ENCODE data around the gene CABP5. TPM values are rescaled to one million over a fixed set of nuclear protein-coding genes. Genes with fewer than 3 reads are reported as not detected.

CABP5 gene
- total and polyA plus RNA-seq, 2 donors (not counting 1 experiment from before 2014, with no cell fraction given) = not detected

GRCh38 chr19:48030073-48030472, 13.8 kb downstream of the CABP5 start:
- Histone ChIP-seq H3K36me3 (ENCODE audit: control insufficient read depth, insufficient read depth, low read length) (no peaks in the 10 kb centered on the region), H3K4me1 (ENCODE audit: control insufficient read depth, extremely low read depth, insufficient read depth, low read length) (no peaks in the 10 kb centered on the region), H3K9me3 (ENCODE audit: control insufficient read depth, insufficient read depth, low read depth, low read length) (no peaks in the 10 kb centered on the region), H3K4me2 (ENCODE audit: extremely low read depth, insufficient read depth, low read length) (no peak overlapping the region), H3K4me3 (replicated peaks in 1 of 4; ENCODE audit: control extremely low read depth in 1 of 4, insufficient read depth in 1 of 4, low read depth in 3 of 4, low read length in 4 of 4) (no peak overlapping the region), H4K20me1 (ENCODE audit: control insufficient read depth, extremely low read depth, insufficient read depth, low read length) (no peaks in the 10 kb centered on the region), H2AFZ (ENCODE audit: low read length) (no peak overlapping the region), H3K79me2 (ENCODE audit: control insufficient read depth, insufficient read depth, low read length) (no peaks in the 10 kb centered on the region), H3K27ac (ENCODE audit: insufficient read depth, low read length) (no peak overlapping the region), H3K9ac (ENCODE audit: insufficient read depth, low read length) (no peak overlapping the region), H3K27me3 (ENCODE audit: control insufficient read depth, insufficient read depth, low read length) (no peaks in the 10 kb centered on the region)
- DNase-seq (ENCODE audit: low read depth in 2 of 2) = no peak
- TF ChIP-seq EZH2 (IDR thresholded peaks at IDR 0.05; ENCODE audit: low read length, missing control alignments) (no peak), CTCF (conservative IDR thresholded peaks at IDR 0.05 in 1 of 2, IDR thresholded peaks at IDR 0.05 in 1 of 2; ENCODE audit: low read depth in 1 of 2, low read length in 2 of 2) (no peak)

GRCh38 chr19:48029431-48029830, 14.4 kb downstream of the CABP5 start:
- Histone ChIP-seq H3K36me3 (ENCODE audit: control insufficient read depth, insufficient read depth, low read length) (no peaks in the 10 kb centered on the region), H2AFZ (ENCODE audit: low read length) (no peak overlapping the region), H3K4me2 (ENCODE audit: extremely low read depth, insufficient read depth, low read length) (no peak overlapping the region), H3K9ac (ENCODE audit: insufficient read depth, low read length) (no peak overlapping the region), H3K9me3 (ENCODE audit: control insufficient read depth, insufficient read depth, low read depth, low read length) (no peaks in the 10 kb centered on the region), H3K27ac (ENCODE audit: insufficient read depth, low read length) (no peak overlapping the region), H3K27me3 (ENCODE audit: control insufficient read depth, insufficient read depth, low read length) (no peaks in the 10 kb centered on the region), H3K4me3 (replicated peaks in 1 of 4; ENCODE audit: control extremely low read depth in 1 of 4, insufficient read depth in 1 of 4, low read depth in 3 of 4, low read length in 4 of 4) (no peak overlapping the region), H4K20me1 (ENCODE audit: control insufficient read depth, extremely low read depth, insufficient read depth, low read length) (no peaks in the 10 kb centered on the region), H3K4me1 (ENCODE audit: control insufficient read depth, extremely low read depth, insufficient read depth, low read length) (no peaks in the 10 kb centered on the region), H3K79me2 (ENCODE audit: control insufficient read depth, insufficient read depth, low read length) (no peaks in the 10 kb centered on the region)
- no peak for DNase-seq (ENCODE audit: low read depth in 2 of 2)
- TF ChIP-seq EZH2 (IDR thresholded peaks at IDR 0.05; ENCODE audit: low read length, missing control alignments) (no peak), CTCF (conservative IDR thresholded peaks at IDR 0.05 in 1 of 2, IDR thresholded peaks at IDR 0.05 in 1 of 2; ENCODE audit: low read depth in 1 of 2, low read length in 2 of 2) (no peak)

GRCh38 chr19:48025480-48025879, 18.4 kb downstream of the CABP5 start:
- H3K27me3 ChIP-seq (ENCODE audit: control insufficient read depth, insufficient read depth, low read length) = no peaks in the 10 kb centered on the region
- TF ChIP-seq EZH2 (IDR thresholded peaks at IDR 0.05; ENCODE audit: low read length, missing control alignments) (no peak), CTCF (conservative IDR thresholded peaks at IDR 0.05 in 1 of 2, IDR thresholded peaks at IDR 0.05 in 1 of 2; ENCODE audit: low read depth in 1 of 2, low read length in 2 of 2) (no peak)

More at GRCh38 chr19:48025480-48025879, 18.4 kb downstream of the CABP5 start:
- no peaks in the 10 kb centered on the region for H4K20me1 ChIP-seq (ENCODE audit: control insufficient read depth, extremely low read depth, insufficient read depth, low read length)
- H3K79me2 ChIP-seq (ENCODE audit: control insufficient read depth, insufficient read depth, low read length) = no peaks in the 10 kb centered on the region
- H3K9me3 ChIP-seq (ENCODE audit: control insufficient read depth, insufficient read depth, low read depth, low read length) = no peaks in the 10 kb centered on the region
- H3K4me1 ChIP-seq (ENCODE audit: control insufficient read depth, extremely low read depth, insufficient read depth, low read length) = no peaks in the 10 kb centered on the region
- no peak overlapping the region for H3K4me3 ChIP-seq (replicated peaks in 1 of 4; ENCODE audit: control extremely low read depth in 1 of 4, insufficient read depth in 1 of 4, low read depth in 3 of 4, low read length in 4 of 4)
- H3K9ac ChIP-seq (ENCODE audit: insufficient read depth, low read length) = no peak overlapping the region
- no peak overlapping the region for H3K27ac ChIP-seq (ENCODE audit: insufficient read depth, low read length)
- H2AFZ ChIP-seq (ENCODE audit: low read length) = no peak overlapping the region
- no peaks in the 10 kb centered on the region for H3K36me3 ChIP-seq (ENCODE audit: control insufficient read depth, insufficient read depth, low read length)
- no peak overlapping the region for H3K4me2 ChIP-seq (ENCODE audit: extremely low read depth, insufficient read depth, low read length)
- DNase-seq (ENCODE audit: low read depth in 2 of 2) = no peak
